ENCODE data around the gene IFI27L2. TPM values are rescaled to one million over a fixed set of nuclear protein-coding genes. Genes with fewer than 3 reads are reported as not detected.

The IFI27L2 gene
- total RNA-seq, 2 donors from 2014 or later: 58.5 to 58.8 TPM

DNA sequence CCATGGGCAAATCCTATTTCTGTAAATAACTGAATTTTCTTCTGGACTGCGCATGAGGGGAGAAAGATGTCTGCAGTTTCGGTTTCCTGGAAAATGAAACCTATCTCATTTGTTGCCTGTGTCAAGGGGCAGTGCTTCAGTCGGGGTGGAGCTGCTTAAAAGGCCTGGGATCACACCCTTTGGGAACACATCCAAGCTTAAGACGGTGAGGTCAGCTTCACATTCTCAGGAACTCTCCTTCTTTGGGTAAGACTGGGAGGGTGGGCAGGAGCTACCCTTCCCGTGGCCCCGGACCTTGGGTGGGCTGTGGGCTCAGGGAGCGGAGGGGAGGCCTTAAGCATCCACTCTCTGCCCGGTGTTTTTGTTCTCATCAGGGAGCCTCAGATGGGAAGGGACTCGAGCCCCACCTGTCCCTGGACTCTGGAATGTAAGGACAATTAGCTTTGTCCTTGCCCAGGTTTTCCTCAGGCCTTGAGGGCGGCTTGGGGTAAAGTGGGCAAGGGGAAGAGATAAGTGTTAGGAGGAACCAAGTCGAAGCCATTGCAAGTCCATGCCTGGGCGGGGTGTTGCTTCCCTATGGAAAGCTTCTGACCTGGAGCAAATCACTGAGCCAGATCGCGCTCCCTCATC is 18.7 kb downstream of the IFI27L2 start, which contains the start of gene IFI27:
Gene IFI27, plus strand, starts transcription at position 185 of the 630 bp plus-strand sequence.
- Mint-ChIP-seq H3K27me3 (peaks cover 8% of the 10 kb centered on the region), H3K27ac (no peak within 1 kb of the TSS), H3K36me3 (ENCODE audit: low read depth) (no peaks in the 10 kb centered on the region), H3K4me1 (no peaks in the 10 kb centered on the region), H3K4me3 (no peak within 1 kb of the TSS), H3K9me3 (no peaks in the 10 kb centered on the region)
- no peak for ATAC-seq (replicated peaks)

DNA sequence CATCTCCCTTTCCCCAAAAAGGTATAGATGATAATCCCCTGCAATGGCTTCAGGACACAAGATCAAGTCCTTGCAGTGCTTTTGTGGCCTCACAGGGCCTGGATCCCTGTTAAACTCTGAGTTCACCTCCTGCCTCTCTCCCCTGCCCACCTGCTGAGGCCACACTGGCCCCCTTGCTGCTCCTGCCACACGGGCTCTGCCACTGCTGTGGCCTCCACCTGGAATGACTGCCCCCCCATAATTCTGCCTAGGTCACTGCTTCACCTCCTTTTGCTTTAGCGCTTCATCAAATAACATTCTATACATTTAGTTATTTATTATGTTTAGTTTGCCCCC is 19.5 kb downstream of the IFI27L2 start:
- Mint-ChIP-seq H3K36me3 (ENCODE audit: low read depth) (no peaks in the 10 kb centered on the region), H3K27ac (no peak overlapping the region), H3K27me3 (peaks cover 4% of the 10 kb centered on the region), H3K4me3 (no peak overlapping the region), H3K4me1 (no peaks in the 10 kb centered on the region), H3K9me3 (no peaks in the 10 kb centered on the region)
- ATAC-seq (replicated peaks): no peak

DNA sequence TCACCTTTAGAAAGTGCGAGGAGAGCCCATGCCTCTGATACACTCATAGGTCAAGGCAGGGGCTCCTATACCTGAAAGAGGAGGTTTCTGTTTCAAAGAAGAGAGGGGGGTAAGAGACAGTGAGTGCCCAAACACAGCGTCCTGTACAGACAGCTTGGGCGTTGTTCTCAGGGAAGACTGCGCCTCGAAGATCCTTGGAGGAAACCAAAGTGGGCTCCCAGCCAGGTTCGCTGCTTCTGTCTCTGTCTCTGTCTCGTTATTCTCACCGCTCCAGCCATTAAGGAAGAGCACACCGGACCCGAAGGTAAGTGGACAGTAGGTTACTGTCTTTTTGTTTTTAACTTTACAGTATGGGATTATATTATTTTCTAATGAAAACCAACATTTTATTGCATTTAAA is 24.7 kb downstream of the IFI27L2 start:
- ATAC-seq (replicated peaks): no peak
- no peaks in the 10 kb centered on the region for H3K36me3 Mint-ChIP-seq (ENCODE audit: low read depth)
- H3K27ac Mint-ChIP-seq: no peak overlapping the region
- H3K4me1 Mint-ChIP-seq: no peaks in the 10 kb centered on the region
- no peaks in the 10 kb centered on the region for H3K9me3 Mint-ChIP-seq
- H3K4me3 Mint-ChIP-seq: no peak overlapping the region
- no peaks in the 10 kb centered on the region for H3K27me3 Mint-ChIP-seq

DNA sequence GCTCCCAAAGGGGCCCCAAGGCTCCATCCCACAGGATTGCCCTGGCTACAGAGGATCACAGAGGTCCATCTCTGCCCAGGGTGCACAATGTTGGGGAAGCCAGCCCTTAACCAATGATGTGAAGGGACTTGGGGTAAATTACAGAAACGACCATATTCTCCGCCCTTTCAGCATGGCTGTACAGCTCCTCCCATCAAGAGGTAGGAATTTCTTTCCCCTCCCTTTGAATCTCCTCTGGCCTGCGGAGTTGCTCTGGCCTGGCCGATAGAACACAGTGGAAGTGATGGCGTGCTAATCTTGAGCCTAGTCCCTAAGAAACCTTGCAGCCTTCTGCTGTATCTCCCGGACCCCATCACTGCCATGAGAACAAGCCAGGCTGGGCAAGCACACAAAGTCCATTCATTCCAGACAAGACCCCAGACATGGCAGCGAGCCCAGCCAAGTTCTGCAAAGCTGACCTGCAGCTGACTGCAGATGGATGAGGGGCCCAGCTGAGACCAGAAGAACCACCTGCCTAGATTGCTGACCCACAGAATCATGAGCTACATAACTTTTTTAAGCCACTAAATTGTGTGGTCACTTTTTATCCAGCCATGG is 25.8 kb downstream of the IFI27L2 start:
- Mint-ChIP-seq H3K9me3 (no peaks in the 10 kb centered on the region), H3K27ac (no peak overlapping the region), H3K27me3 (no peaks in the 10 kb centered on the region), H3K36me3 (ENCODE audit: low read depth) (no peaks in the 10 kb centered on the region), H3K4me3 (no peak overlapping the region), H3K4me1 (no peaks in the 10 kb centered on the region)
- ATAC-seq (replicated peaks): no peak

DNA sequence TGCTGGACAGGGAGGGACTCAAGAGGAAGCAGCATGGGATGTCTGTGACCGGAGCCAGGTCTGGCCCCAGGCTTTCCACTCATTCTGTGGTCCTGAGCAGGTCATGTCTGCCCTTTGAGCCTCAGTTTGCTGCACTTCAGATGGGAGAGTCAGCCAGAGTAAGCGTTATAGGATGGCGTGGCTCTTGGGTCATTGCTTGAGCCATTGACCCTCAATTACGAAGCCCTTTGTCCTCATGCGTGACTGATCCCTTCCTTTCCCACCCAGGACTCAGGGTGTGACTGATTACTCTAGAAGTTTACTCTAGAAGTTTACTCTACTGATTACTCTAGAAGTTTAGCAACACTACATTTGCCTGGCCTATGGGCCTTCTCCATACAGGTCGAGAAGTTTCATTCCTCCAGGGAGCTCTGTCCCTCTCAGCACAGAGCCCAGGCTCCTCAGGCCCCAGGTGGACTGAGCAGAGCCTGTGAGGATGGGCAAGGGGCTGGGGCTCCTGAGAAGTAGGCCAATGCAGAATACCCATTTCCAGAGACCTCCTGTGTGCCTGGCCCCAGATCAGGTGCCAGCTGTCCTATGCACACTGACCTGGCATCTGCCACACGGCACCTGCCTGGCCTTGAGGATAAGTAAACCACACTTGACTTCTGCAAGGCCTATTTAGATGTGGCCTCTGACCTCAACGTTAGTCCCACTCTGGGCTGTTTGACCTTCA is 26.5 kb downstream of the IFI27L2 start:
- no peaks in the 10 kb centered on the region for H3K9me3 Mint-ChIP-seq
- H3K27me3 Mint-ChIP-seq: no peaks in the 10 kb centered on the region
- no peak overlapping the region for H3K4me3 Mint-ChIP-seq
- no peak for ATAC-seq (replicated peaks)
- peak overlapping the region; percentile 48 for H3K27ac Mint-ChIP-seq
- no peaks in the 10 kb centered on the region for H3K36me3 Mint-ChIP-seq (ENCODE audit: low read depth)
- H3K4me1 Mint-ChIP-seq: no peaks in the 10 kb centered on the region

DNA sequence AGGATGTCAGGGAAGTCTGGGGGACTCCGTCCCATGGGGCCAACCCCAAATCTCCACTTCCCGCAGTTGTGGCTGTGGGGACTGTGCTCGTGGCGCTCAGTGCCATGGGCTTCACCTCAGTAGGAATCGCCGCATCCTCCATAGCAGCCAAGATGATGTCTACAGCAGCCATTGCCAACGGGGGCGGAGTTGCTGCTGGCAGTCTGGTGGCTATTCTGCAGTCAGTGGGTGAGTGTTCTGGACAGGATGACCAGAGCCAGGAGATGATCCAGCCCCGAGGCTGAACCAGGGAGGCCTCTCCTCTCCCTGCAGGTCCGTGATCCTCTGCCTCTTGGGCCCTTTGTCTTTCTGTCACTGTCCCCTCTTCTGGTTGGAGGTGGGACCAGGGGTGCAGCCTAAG is 27.7 kb downstream of the IFI27L2 start:
- H3K27me3 Mint-ChIP-seq: no peaks in the 10 kb centered on the region
- no peaks in the 10 kb centered on the region for H3K4me1 Mint-ChIP-seq
- no peak for ATAC-seq (replicated peaks)
- H3K4me3 Mint-ChIP-seq: no peak overlapping the region
- no peaks in the 10 kb centered on the region for H3K36me3 Mint-ChIP-seq (ENCODE audit: low read depth)
- H3K27ac Mint-ChIP-seq: no peak overlapping the region
- H3K9me3 Mint-ChIP-seq: no peaks in the 10 kb centered on the region

DNA sequence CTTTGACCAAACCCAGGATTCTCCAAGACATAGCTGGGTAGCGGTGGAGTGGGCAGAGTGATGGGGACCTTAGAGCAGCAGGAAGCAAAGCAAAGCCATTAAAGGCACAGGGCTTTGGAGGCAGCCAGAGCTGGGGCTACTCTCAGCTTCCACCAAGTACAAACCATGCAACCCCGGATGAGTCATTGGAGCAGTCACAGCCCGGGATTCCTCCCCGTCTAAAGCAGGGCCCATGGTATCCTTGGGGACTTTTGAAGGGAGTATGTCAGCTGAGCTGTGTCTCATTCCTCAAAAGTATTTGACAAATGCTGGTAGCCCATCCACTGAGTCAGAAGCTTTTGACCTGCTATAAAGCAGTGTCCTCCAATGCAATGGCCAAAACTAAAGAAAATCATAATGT is 28.6 kb downstream of the IFI27L2 start:
- Mint-ChIP-seq H3K9me3 (no peaks in the 10 kb centered on the region), H3K27ac (no peak overlapping the region), H3K4me3 (no peak overlapping the region), H3K36me3 (ENCODE audit: low read depth) (no peaks in the 10 kb centered on the region), H3K4me1 (no peaks in the 10 kb centered on the region), H3K27me3 (no peaks in the 10 kb centered on the region)
- no peak for ATAC-seq (replicated peaks)

DNA sequence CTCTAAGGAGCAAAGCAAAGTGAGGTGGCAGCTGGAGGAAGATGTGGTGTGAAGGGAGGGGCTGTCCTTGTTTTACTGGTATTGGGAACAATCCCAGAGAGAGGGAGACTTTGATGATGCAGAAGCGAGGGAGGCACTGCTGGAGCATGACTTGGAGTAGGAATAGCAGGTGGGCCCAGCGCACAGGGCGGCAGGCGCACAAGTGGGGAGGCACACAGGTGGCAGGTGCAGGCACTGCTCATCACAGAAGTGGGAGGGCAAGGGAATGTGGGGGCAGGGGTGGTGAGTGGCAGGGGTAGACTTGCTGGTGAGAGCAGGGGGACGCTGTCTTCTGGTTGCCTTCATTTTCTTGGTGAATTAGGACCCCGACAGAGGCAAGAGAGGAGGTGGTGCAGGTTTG is 30.4 kb downstream of the IFI27L2 start:
- ATAC-seq (replicated peaks): no peak
- H3K27ac Mint-ChIP-seq: peak overlapping the region; percentile 18
- H3K27me3 Mint-ChIP-seq: no peaks in the 10 kb centered on the region
- H3K4me3 Mint-ChIP-seq: no peak overlapping the region
- no peaks in the 10 kb centered on the region for H3K9me3 Mint-ChIP-seq
- H3K36me3 Mint-ChIP-seq (ENCODE audit: low read depth): no peaks in the 10 kb centered on the region
- no peaks in the 10 kb centered on the region for H3K4me1 Mint-ChIP-seq

DNA sequence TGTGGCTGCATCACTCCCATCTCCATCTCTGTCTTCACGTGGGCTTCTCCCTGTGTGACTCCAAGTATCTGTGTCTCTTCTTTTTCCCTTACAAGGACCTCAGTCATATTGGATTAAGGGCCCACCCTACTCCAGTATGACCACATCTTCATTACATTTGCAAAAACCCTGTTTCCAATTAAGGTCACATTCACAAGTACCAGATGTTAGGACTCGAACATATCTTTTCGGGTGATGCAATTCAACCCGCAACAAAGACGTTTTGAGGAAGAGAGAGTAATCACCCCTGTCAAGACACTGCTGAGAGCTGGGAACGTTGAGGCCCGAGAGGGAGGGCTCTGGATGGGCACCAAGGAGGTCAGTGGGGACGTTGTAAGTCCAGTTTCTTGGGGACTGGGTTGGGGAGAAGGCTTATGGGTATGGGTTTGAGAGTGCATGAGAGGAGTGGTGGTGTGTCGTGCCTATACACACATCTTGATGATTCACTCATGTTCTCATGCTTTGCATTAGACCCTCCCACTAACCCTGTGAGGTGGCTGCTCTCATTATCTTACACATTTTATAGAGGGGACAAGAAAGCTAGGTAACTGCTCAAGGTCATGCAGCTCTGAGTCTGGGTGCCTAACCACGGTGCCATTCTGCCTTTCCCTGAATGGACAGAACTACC is 30.9 kb downstream of the IFI27L2 start:
- Mint-ChIP-seq H3K9me3 (no peaks in the 10 kb centered on the region), H3K4me3 (no peak overlapping the region), H3K27me3 (no peaks in the 10 kb centered on the region), H3K36me3 (ENCODE audit: low read depth) (no peaks in the 10 kb centered on the region), H3K27ac (peak overlapping the region; percentile 18), H3K4me1 (no peaks in the 10 kb centered on the region)
- no peak for ATAC-seq (replicated peaks)

DNA sequence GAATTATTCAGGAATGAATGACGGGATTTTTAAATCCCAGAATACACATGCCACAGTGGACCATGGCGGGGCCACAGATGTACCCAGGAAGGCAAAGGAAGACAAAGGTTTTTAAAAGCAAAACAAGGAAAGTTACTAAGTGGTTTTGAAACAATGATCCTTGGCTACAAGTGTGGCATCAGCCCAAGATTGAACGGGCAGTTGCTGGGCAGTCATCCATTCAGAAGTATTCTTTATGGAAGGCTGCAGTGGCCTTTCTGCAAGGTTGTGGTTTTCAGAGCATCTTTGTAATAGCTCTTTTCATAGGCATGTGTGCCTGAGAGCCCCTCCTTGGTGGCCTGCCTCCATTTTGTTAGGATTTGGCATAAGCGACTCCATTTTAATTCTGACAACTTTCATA is 32.3 kb downstream of the IFI27L2 start:
- ATAC-seq (replicated peaks): no peak
- Mint-ChIP-seq H3K9me3 (no peaks in the 10 kb centered on the region), H3K27ac (no peak overlapping the region), H3K36me3 (ENCODE audit: low read depth) (no peaks in the 10 kb centered on the region), H3K4me3 (no peak overlapping the region), H3K4me1 (no peaks in the 10 kb centered on the region), H3K27me3 (no peaks in the 10 kb centered on the region)

DNA sequence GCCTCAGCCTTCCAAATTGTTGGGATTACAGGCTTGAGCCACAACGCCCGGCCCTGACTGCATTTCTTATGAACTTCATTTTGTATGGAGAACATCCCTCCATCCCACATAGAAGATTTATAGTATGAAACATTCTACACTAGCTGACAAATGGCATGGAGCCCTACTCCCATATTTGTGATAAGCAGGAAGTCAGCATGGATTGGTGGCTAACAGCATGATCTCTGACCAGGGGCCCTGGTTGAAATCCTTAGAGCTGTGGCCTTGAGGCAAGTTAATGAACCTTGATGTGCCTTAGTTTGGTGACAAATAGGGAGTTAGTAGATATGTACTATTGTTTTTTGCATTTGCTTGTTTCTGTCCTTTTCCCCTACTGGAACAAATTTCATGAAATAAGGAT is 36.0 kb downstream of the IFI27L2 start:
- Mint-ChIP-seq H3K4me3 (no peak overlapping the region), H3K9me3 (no peaks in the 10 kb centered on the region), H3K4me1 (no peaks in the 10 kb centered on the region), H3K36me3 (ENCODE audit: low read depth) (no peaks in the 10 kb centered on the region), H3K27me3 (no peaks in the 10 kb centered on the region), H3K27ac (no peak overlapping the region)
- no peak for ATAC-seq (replicated peaks)

DNA sequence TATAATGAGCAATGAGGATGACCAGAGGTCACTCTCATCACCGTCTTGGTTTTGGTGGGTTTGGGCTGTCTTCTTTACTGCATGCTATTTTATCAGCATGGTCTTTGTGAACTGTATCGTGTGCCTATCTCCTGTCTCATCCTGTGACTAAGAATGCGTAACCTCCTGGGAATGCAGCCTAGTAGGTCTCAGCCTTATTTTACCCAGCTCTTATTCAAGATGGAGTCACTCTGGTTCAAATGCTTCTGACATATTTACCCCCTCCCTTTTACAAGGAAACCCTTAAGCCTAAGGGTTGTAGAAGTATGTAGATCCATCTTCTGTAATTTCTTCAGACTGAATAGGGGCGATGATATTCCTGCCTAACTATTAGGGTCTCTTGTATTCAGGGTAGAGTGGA is 39.9 kb downstream of the IFI27L2 start:
- Mint-ChIP-seq H3K9me3 (no peaks in the 10 kb centered on the region), H3K4me1 (no peaks in the 10 kb centered on the region), H3K27me3 (no peaks in the 10 kb centered on the region)

DNA sequence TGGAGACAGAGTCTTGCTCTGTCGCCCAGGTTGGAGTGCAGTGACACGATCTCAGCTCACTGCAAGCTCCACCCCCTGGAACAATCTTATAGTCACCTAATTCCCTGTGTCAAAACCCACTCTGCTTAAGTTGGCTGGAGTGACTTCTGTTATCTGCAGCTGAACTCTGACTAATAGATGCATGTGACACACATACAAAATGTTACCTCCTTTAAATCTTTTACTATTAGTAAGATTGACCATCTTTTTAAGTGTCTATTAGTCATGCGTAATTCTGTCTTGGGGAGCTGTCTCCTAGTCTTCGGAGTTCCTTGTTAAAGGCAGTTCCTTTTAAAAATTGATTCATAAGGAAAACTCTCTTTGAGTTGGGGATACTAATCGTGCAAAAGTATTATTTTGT is 40.9 kb downstream of the IFI27L2 start:
- H3K27ac Mint-ChIP-seq: no peak overlapping the region
- no peak overlapping the region for H3K4me3 Mint-ChIP-seq

More for the DNA sequence above, 39.9 kb downstream of the IFI27L2 start:
- no peak for ATAC-seq (replicated peaks)
- Mint-ChIP-seq H3K4me3 (no peak overlapping the region), H3K27ac (no peak overlapping the region), H3K36me3 (ENCODE audit: low read depth) (no peaks in the 10 kb centered on the region)

DNA sequence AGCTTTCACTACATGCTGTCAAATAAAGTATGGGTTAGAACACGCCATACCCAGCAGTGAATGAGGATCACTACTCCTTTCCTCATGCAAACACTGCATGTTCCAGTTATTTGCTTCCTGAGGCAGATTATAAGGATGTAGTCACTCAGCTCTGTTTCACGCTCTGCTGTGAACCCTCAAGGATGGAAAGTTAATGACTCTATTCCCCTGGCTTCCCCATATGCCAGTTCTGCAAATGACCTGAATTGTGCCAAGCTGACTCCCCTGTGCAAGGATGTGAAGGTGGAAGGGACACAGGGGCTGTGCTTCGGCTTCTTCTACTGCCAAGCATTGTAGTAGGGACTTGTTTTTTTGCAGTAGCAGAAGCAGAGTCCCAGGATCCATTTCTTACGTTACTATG is 41.5 kb downstream of the IFI27L2 start:
- ATAC-seq (replicated peaks): no peak
- Mint-ChIP-seq H3K27ac (no peak overlapping the region), H3K36me3 (ENCODE audit: low read depth) (no peaks in the 10 kb centered on the region), H3K9me3 (no peaks in the 10 kb centered on the region), H3K4me1 (no peaks in the 10 kb centered on the region), H3K27me3 (no peaks in the 10 kb centered on the region), H3K4me3 (no peak overlapping the region)

More for the DNA sequence above, 40.9 kb downstream of the IFI27L2 start:
- ATAC-seq (replicated peaks): no peak
- Mint-ChIP-seq H3K36me3 (ENCODE audit: low read depth) (no peaks in the 10 kb centered on the region), H3K9me3 (no peaks in the 10 kb centered on the region), H3K27me3 (no peaks in the 10 kb centered on the region), H3K4me1 (no peaks in the 10 kb centered on the region)

DNA sequence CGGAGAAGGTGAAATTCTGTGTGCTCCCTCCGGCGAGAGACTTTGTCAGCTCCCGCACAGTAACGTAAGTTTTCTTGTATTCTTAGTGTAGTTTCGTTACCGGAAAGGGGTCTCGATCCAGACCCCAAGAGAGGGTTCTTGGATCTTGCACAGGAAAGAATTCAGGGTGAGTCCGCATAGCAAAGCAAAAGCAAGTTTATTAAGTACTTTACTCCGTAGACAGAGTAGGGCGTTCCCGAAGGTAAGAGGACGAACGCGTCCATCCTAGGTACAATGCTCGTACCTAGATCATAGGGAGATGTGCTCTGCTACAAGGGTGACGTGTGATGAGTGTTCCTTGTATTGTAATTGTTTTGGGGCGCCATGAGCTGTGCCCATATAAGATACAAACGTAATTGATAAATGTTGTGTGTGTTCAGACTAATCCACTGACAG is 48.0 kb downstream of the IFI27L2 start:
- ATAC-seq (replicated peaks): peak; percentile 45
- H3K9me3 Mint-ChIP-seq: no peaks in the 10 kb centered on the region
- H3K36me3 Mint-ChIP-seq (ENCODE audit: low read depth): peaks cover 53% of the 10 kb centered on the region
- H3K27me3 Mint-ChIP-seq: no peaks in the 10 kb centered on the region
- H3K4me3 Mint-ChIP-seq: peak overlapping the region; percentile 87
- H3K4me1 Mint-ChIP-seq: peaks cover 31% of the 10 kb centered on the region
- H3K27ac Mint-ChIP-seq: peak overlapping the region; percentile 99
